OCI-LY1 (cell line): ENCODE results near the gene TDRD12.

Experiments
- H2AFZ ChIP-seq: fragments of 200-600 bp; sonication (generic), shearing (Covaris generic); 2 replicates; pipeline ENCODE4 v1.6.0; 2014; ENCODE audit warnings: antibody characterized with exemption, mild to moderate bottlenecking, low read length
- H3F3A ChIP-seq: fragments of 200-600 bp; sonication (generic), shearing (Covaris generic); 2 replicates; pipeline ENCODE4 v1.6.0; 2014; ENCODE audit warnings: mild to moderate bottlenecking, antibody characterized with exemption, low read length, moderate library complexity; ENCODE audit not compliant: insufficient read depth
- H3K27ac ChIP-seq: fragments of 200-600 bp; sonication (generic); 2 replicates; pipeline ENCODE4 v1.5.1; 2014; ENCODE audit warnings: low read length, mixed run types, mild to moderate bottlenecking, low read depth; ENCODE audit not compliant: poor library complexity, severe bottlenecking
- H3K27me3 ChIP-seq: fragments of 200-600 bp; sonication (generic); 2 replicates; pipeline ENCODE4 v1.6.0; 2014; ENCODE audit warnings: antibody characterized with exemption, mild to moderate bottlenecking, low read length, moderate library complexity; ENCODE audit not compliant: insufficient read depth
- H3K36me3 ChIP-seq: fragments of 200-600 bp; sonication (generic); 2 replicates; pipeline ENCODE4 v1.6.1; 2014; ENCODE audit warnings: mild to moderate bottlenecking, antibody characterized with exemption, low read length, moderate library complexity, mixed read lengths; ENCODE audit not compliant: insufficient read depth
- H3K4me1 ChIP-seq: fragments of 200-600 bp; sonication (generic); 2 replicates; pipeline ENCODE4 v1.5.1; 2014; ENCODE audit warnings: mild to moderate bottlenecking, low read length, moderate library complexity; ENCODE audit not compliant: insufficient read depth, severe bottlenecking
- H3K4me2 ChIP-seq: fragments of 200-600 bp; sonication (generic), shearing (Covaris generic); 2 replicates; pipeline ENCODE4 v1.6.1; 2014; ENCODE audit warnings: low read length
- H3K4me3 ChIP-seq: fragments of 200-600 bp; sonication (generic); 2 replicates; pipeline ENCODE4 v1.5.1; 2014; ENCODE audit warnings: low read length, low read depth, mild to moderate bottlenecking, mixed read lengths; ENCODE audit not compliant: poor library complexity, severe bottlenecking
- H3K79me2 ChIP-seq: fragments of 200-600 bp; shearing (Covaris generic); 2 replicates; pipeline ENCODE4 v1.6.1; 2016; ENCODE audit warnings: mixed run types, low read length, mixed read lengths; ENCODE audit not compliant: insufficient read depth
- H3K9ac ChIP-seq: fragments of 200-600 bp; sonication (generic), shearing (Covaris generic); 2 replicates; pipeline ENCODE4 v1.6.1; 2014; ENCODE audit warnings: mild to moderate bottlenecking, low read length, mixed read lengths
- H3K9me2 ChIP-seq: fragments of 200-600 bp; sonication (generic), shearing (Covaris generic); 2 replicates; pipeline ENCODE4 v1.6.1; 2014; ENCODE audit warnings: low read depth, mild to moderate bottlenecking, low read length, mixed read lengths
- H3K9me3 ChIP-seq: fragments of 200-600 bp; shearing (Covaris generic); 2 replicates; pipeline ENCODE4 v1.6.1; 2014; ENCODE audit warnings: low read length, mixed read lengths
- H4K20me1 ChIP-seq: fragments of 200-600 bp; sonication (generic), shearing (Covaris generic); 2 replicates; pipeline ENCODE4 v1.6.0; 2016; ENCODE audit warnings: mild to moderate bottlenecking, low read length; ENCODE audit not compliant: insufficient read depth
- EZH2 ChIP-seq: fragments of 200-600 bp; sonication (generic), shearing (Covaris generic); IDR thresholded peaks from 2 replicates; pipeline ENCODE4 v1.8.0; 2017; ENCODE audit warnings: borderline replicate concordance, mixed run types, mild to moderate bottlenecking, antibody characterized with exemption, low read length, moderate library complexity, mixed read lengths
- TF ChIP-seq, protein P1 (sequence below): fragments of 200-600 bp; sonication (generic), shearing (Covaris generic); IDR thresholded peaks from 2 replicates; pipeline ENCODE4 v1.5.1; 2017; ENCODE audit warnings: mild to moderate bottlenecking, antibody characterized with exemption, low read length, moderate library complexity, mixed read lengths

The TDRD12 gene

GRCh38 chr19:32868206-32868950, 148.8 kb downstream of the TDRD12 start:
- Histone ChIP-seq H4K20me1 (no peaks in the 10 kb centered on the region), H2AFZ (no peak overlapping the region)

DNA sequence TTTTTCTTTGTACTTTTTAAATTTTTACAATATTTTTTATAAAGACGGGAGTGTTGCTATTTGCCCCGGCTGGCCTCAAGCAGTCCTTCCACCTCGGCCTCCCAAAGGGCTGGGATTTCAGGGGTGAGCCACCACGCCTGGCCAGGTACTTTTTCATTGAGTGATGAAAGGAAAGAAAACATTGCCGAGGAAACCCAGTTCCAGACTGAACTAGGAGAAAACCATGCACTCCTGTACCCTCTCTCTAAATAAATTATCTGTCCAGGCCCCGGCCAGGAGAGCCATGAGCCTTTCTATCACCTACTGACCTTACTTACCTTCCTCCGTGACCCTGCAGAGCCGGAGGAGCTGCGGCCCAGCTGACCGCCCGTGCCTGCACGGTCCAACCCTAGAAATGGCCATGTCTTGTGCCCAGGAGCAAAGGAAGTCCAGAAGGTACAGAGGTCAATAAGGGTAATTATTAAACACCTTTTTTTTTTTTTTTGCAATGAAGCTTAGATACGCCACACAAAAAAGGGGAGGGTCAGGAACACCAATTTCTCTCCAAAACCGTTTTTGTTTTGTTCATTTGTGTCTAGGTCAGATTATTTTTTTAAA, 149.9 kb downstream of the TDRD12 start, which contains the start of gene SLC7A9:
Gene SLC7A9, minus strand, starts transcription at position 399 of the 597 bp plus-strand sequence. CDS start 1,233 bp downstream, outside the sequence.
- TF ChIP-seq, protein P1, sequence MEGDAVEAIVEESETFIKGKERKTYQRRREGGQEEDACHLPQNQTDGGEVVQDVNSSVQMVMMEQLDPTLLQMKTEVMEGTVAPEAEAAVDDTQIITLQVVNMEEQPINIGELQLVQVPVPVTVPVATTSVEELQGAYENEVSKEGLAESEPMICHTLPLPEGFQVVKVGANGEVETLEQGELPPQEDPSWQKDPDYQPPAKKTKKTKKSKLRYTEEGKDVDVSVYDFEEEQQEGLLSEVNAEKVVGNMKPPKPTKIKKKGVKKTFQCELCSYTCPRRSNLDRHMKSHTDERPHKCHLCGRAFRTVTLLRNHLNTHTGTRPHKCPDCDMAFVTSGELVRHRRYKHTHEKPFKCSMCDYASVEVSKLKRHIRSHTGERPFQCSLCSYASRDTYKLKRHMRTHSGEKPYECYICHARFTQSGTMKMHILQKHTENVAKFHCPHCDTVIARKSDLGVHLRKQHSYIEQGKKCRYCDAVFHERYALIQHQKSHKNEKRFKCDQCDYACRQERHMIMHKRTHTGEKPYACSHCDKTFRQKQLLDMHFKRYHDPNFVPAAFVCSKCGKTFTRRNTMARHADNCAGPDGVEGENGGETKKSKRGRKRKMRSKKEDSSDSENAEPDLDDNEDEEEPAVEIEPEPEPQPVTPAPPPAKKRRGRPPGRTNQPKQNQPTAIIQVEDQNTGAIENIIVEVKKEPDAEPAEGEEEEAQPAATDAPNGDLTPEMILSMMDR, result no peak
- TF ChIP-seq EZH2, result no peak

More at GRCh38 chr19:32868206-32868950, 148.8 kb downstream of the TDRD12 start:
- TF ChIP-seq, protein P1, result no peak
- TF ChIP-seq EZH2, result no peak
- Histone ChIP-seq H3K9me3 (no peaks in the 10 kb centered on the region), H3K4me2 (no peak overlapping the region), H3K9me2 (no peaks in the 10 kb centered on the region), H3K4me3 (no peak overlapping the region), H3K4me1 (no peaks in the 10 kb centered on the region), H3K27me3 (no peaks in the 10 kb centered on the region), H3K79me2 (no peaks in the 10 kb centered on the region), H3K27ac (no peak overlapping the region), H3F3A (no peaks in the 10 kb centered on the region), H3K36me3 (no peaks in the 10 kb centered on the region), H3K9ac (no peak overlapping the region)

DNA sequence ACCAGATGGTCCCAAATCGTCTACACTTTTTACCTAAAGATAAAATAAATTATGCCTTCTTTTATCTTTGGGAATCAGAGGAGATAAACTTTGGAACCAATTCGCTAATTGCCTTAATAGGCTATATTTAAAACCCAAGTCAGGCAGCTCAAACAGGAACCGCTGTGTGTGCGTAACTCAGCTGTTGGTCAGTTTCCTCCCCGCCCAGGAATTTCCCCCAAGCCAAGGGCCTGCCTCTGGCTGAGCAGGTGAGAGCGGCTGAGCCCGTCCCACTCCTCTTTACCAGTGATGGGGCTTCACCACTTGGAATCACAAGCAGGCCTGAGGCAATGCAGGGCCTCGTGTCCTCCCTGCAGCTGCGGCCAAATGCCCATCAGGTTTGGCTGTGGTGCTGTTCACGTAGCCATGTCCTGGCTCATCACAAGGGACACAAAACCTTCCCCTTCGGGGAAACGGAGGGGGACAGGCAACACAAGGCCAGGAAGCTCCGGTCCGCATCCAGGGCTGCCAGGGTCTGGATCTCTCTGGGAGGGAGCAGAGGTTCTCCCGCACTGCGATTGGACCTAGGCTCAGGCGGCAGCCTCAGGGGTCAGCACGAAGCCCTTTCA, 150.5 kb downstream of the TDRD12 start:
- no peaks in the 10 kb centered on the region for H3K9me3 ChIP-seq
- H3K79me2 ChIP-seq, result no peaks in the 10 kb centered on the region
- H3K4me1 ChIP-seq, result no peaks in the 10 kb centered on the region
- H3K36me3 ChIP-seq, result no peaks in the 10 kb centered on the region
- no peak overlapping the region for H3K27ac ChIP-seq
- no peak overlapping the region for H3K4me2 ChIP-seq
- TF ChIP-seq, protein P1, result no peak
- no peak for TF ChIP-seq EZH2
- no peak overlapping the region for H2AFZ ChIP-seq
- no peaks in the 10 kb centered on the region for H4K20me1 ChIP-seq
- H3K27me3 ChIP-seq, result no peaks in the 10 kb centered on the region
- H3K9me2 ChIP-seq, result no peaks in the 10 kb centered on the region
- no peak overlapping the region for H3K9ac ChIP-seq
- H3F3A ChIP-seq, result no peaks in the 10 kb centered on the region
- H3K4me3 ChIP-seq, result no peak overlapping the region

More for the DNA sequence above, 149.9 kb downstream of the TDRD12 start, which contains the start of gene SLC7A9:
- Histone ChIP-seq H2AFZ (no peak within 1 kb of the TSS), H3K4me1 (no peaks in the 10 kb centered on the region), H3F3A (no peaks in the 10 kb centered on the region), H3K9ac (no peak within 1 kb of the TSS), H3K4me3 (no peak within 1 kb of the TSS), H3K9me2 (no peaks in the 10 kb centered on the region), H3K36me3 (no peaks in the 10 kb centered on the region), H3K27ac (no peak within 1 kb of the TSS), H3K27me3 (no peaks in the 10 kb centered on the region), H4K20me1 (no peaks in the 10 kb centered on the region), H3K79me2 (no peaks in the 10 kb centered on the region), H3K4me2 (no peak within 1 kb of the TSS), H3K9me3 (no peaks in the 10 kb centered on the region)
